Cardiac muscle cell (in vitro differentiated cells and primary cell): ENCODE data around the gene REV1. TPM values are rescaled to one million over a fixed set of nuclear protein-coding genes. Genes with fewer than 3 reads are reported as not detected.
A peak's percentile ranks its signal among the peaks of the same experiment; 100 is the strongest.

ENCODE experiments used
- DNase-seq, 2 donors: peaks; one replicate each; pipeline versions ENCODE4 v3.0.0 to v3.0.0-alpha.2; 2010 to 2017; ENCODE audit warnings: low read depth in 1 of 2, low spot score in 1 of 2
- H3K27ac ChIP-seq: fragments of 200-600 bp; sonication (generic); 2 replicates; pipeline ENCODE4 v1.5.1; 2016
- H3K27me3 ChIP-seq: fragments of 200-600 bp; sonication (generic); 2 replicates; pipeline ENCODE4 v1.6.0; 2016; ENCODE audit warnings: control low read depth
- H3K36me3 ChIP-seq: fragments of 200-600 bp; sonication (generic); 2 replicates; pipeline ENCODE4 v1.5.1; 2016; ENCODE audit warnings: control low read depth
- H3K4me1 ChIP-seq: fragments of 200-600 bp; sonication (generic); 2 replicates; pipeline ENCODE4 v1.8.1; 2017; ENCODE audit warnings: low read depth, mild to moderate bottlenecking, mixed run types
- H3K4me3 ChIP-seq: fragments of 200-600 bp; sonication (generic); 2 replicates; pipeline ENCODE4 v1.5.1; 2016; ENCODE audit warnings: mild to moderate bottlenecking
- H3K9me3 ChIP-seq: fragments of 200-600 bp; sonication (generic); 2 replicates; pipeline ENCODE4 v1.5.1; 2017; ENCODE audit warnings: low read depth, mild to moderate bottlenecking, control low read depth
- CTCF ChIP-seq: IDR thresholded peaks from 2 replicates; pipeline ENCODE4 v1.5.1; 2012; ENCODE audit warnings: low read depth, mild to moderate bottlenecking, low read length
- polyA plus RNA-seq: library from polyadenylated mRNA; unstranded; fragments of >200 nt; fragmentation: Nextera tagmentation; extraction: Ambion mirVana; gene quantifications from 2 replicates; pipeline ENCODE4 v1.2.1, GENCODE V29; 2016
- total RNA-seq: library from RNA; depleted of rRNA; stranded (reverse); fragments of >200 nt; gene quantifications from 2 replicates; pipeline ENCODE4 v1.2.3, GENCODE V29; 2016

Gene REV1
- total and polyA plus RNA-seq, 2 experiments from 2014 or later = 26.9 to 33.9 TPM

- H3K36me3 ChIP-seq = no peaks in the 10 kb centered on the region
- no peak overlapping the region for H3K27ac ChIP-seq
- no peaks in the 10 kb centered on the region for H3K9me3 ChIP-seq
- TF ChIP-seq CTCF = no peak
- H3K4me3 ChIP-seq = no peak overlapping the region
- DNase-seq = no peak
- H3K27me3 ChIP-seq = no peaks in the 10 kb centered on the region
- H3K4me1 ChIP-seq = no peaks in the 10 kb centered on the region
Measured at GRCh38 chr2:99520195-99520594, 30.4 kb upstream of the REV1 start.

GRCh38 chr2:99514357-99514756 lies 24.5 kb upstream of the REV1 start:
- Histone ChIP-seq H3K4me3 (no peak overlapping the region), H3K27me3 (no peaks in the 10 kb centered on the region), H3K9me3 (no peaks in the 10 kb centered on the region), H3K36me3 (no peaks in the 10 kb centered on the region), H3K4me1 (no peaks in the 10 kb centered on the region), H3K27ac (no peak overlapping the region)
- no peak for TF ChIP-seq CTCF
- no peak for DNase-seq

GRCh38 chr2:99512181-99512591 lies 22.4 kb upstream of the REV1 start:
- H3K27ac ChIP-seq = no peak overlapping the region
- peak in 1 of 2 donors; percentile 6 for DNase-seq
- no peaks in the 10 kb centered on the region for H3K4me1 ChIP-seq
- H3K27me3 ChIP-seq = no peaks in the 10 kb centered on the region
- no peak overlapping the region for H3K4me3 ChIP-seq
- TF ChIP-seq CTCF = no peak
- no peaks in the 10 kb centered on the region for H3K9me3 ChIP-seq
- H3K36me3 ChIP-seq = no peaks in the 10 kb centered on the region

GRCh38 chr2:99509387-99509786 lies 19.6 kb upstream of the REV1 start:
- H3K27me3 ChIP-seq = no peaks in the 10 kb centered on the region
- no peak overlapping the region for H3K4me3 ChIP-seq
- TF ChIP-seq CTCF = no peak
- H3K36me3 ChIP-seq = no peaks in the 10 kb centered on the region
- no peak for DNase-seq
- H3K9me3 ChIP-seq = no peaks in the 10 kb centered on the region
- H3K4me1 ChIP-seq = no peaks in the 10 kb centered on the region
- H3K27ac ChIP-seq = no peak overlapping the region

DNA sequence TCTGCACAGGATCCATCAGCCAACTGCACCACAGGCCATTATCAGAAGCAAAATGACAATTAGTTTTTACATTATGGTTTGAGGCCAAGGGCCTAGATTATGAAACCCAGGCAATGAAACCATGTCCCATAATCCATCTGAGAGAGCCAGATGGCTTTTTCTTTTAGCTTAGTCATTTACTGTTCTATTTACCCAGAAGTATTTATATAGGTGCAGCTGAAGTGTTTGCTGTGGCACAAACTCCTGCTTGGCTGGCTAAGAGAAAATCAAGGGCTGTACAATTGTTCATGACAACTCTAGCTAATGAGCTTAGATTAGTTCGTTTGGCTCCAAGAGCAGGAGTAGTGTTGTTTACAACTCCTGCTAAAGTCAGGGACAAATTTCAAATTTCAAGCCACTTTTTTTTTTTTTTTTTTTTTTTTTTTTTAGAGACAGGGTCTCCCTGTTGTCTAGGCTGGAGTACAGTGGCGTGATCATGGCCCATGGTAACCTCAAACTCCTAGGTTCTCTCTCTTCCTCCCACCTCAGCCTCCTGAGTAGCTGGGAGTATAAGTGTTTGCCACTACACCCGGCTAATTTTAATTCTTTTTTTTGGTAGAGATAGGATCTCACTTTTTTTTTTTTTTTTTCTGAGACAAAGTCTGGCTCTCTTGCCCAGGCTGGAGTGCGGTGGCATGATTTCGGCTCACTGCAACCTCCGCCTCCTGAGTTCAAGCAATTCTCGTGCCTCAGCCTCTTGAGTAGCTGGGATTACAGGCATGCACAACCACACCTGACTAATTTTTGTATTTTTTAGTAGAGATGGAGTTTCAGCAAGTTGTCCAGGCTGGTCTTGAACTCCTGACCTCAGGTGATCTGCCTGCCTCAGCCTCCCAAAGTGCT lies 18.4 kb upstream of the REV1 start:
- no peaks in the 10 kb centered on the region for H3K36me3 ChIP-seq
- no peaks in the 10 kb centered on the region for H3K4me1 ChIP-seq
- H3K9me3 ChIP-seq = no peaks in the 10 kb centered on the region
- no peak overlapping the region for H3K27ac ChIP-seq
- no peak for TF ChIP-seq CTCF
- H3K27me3 ChIP-seq = no peaks in the 10 kb centered on the region
- DNase-seq = no peak
- no peak overlapping the region for H3K4me3 ChIP-seq
